Endothelial cell (in vitro differentiated cells): Measurements from ENCODE around the gene GPR119. TPM values are rescaled to one million over a fixed set of nuclear protein-coding genes. Genes with fewer than 3 reads are reported as not detected.

ENCODE experiments used
- DNase-seq: peaks from one replicate; pipeline ENCODE4 v3.0.0; 2021; ENCODE audit warnings: low spot score
- H3K27ac Mint-ChIP-seq: one replicate; pipeline ENCODE4 v1.8.0; 2021; ENCODE audit warnings: mixed read lengths, inconsistent platforms; ENCODE audit not compliant: unreplicated experiment
- H3K27me3 Mint-ChIP-seq: one replicate; pipeline ENCODE4 v1.8.0; 2021; ENCODE audit warnings: mild to moderate bottlenecking, moderate library complexity, mixed read lengths, inconsistent platforms; ENCODE audit not compliant: unreplicated experiment
- H3K36me3 Mint-ChIP-seq: one replicate; pipeline ENCODE4 v1.8.0; 2021; ENCODE audit warnings: mild to moderate bottlenecking, low read depth, mixed read lengths, inconsistent platforms; ENCODE audit not compliant: unreplicated experiment
- H3K4me1 Mint-ChIP-seq: one replicate; pipeline ENCODE4 v1.8.0; 2021; ENCODE audit warnings: mild to moderate bottlenecking, mixed read lengths, inconsistent platforms; ENCODE audit not compliant: unreplicated experiment
- H3K4me3 Mint-ChIP-seq: one replicate; pipeline ENCODE4 v1.8.0; 2021; ENCODE audit warnings: mild to moderate bottlenecking, mixed read lengths, inconsistent platforms; ENCODE audit not compliant: unreplicated experiment
- H3K9me3 Mint-ChIP-seq: one replicate; pipeline ENCODE4 v1.8.0; 2021; ENCODE audit warnings: mixed read lengths, inconsistent platforms; ENCODE audit not compliant: unreplicated experiment
- total RNA-seq: library from RNA; stranded (reverse); fragmentation: NEBNext Ultra II Directional; extraction: Animal tissue kit (Norgen Biotek cat#: 25700); gene quantifications from one replicate; pipeline ENCODE4 v1.2.1, GENCODE V29; 2021; ENCODE audit not compliant: unreplicated experiment
- TF ChIP-seq, protein P1 (sequence below): fragments of 200-600 bp; sonication (generic); IDR thresholded peaks from one replicate; pipeline ENCODE4 v1.5.0; 2021; ENCODE audit warnings: antibody characterized with exemption; ENCODE audit not compliant: unreplicated experiment

The GPR119 gene
- total RNA-seq, 1 donor from 2014 or later, result not detected

DNA sequence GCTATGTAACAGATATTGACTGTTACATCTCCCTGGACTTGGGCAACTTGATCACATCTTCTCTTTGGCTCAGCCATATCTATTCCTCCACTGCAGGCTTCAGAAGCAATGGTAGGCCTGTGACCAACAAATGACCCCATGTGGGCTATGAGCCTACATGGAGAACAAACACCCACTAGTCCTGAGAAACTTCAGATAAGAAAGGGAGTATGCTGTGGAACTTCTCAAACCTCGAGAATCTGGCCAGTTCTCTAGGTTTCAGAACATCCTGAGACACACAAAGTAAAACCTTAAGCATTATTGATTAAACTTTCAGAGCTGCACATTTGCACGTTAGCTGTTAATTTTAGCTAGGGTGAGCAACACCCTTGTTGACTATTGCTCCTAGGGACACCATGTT lies 32.6 kb upstream of the GPR119 start:
- Mint-ChIP-seq H3K4me1 (no peaks in the 10 kb centered on the region), H3K27me3 (no peaks in the 10 kb centered on the region), H3K4me3 (no peak overlapping the region), H3K9me3 (no peaks in the 10 kb centered on the region), H3K36me3 (no peaks in the 10 kb centered on the region), H3K27ac (no peak overlapping the region)
- TF ChIP-seq, protein P1, sequence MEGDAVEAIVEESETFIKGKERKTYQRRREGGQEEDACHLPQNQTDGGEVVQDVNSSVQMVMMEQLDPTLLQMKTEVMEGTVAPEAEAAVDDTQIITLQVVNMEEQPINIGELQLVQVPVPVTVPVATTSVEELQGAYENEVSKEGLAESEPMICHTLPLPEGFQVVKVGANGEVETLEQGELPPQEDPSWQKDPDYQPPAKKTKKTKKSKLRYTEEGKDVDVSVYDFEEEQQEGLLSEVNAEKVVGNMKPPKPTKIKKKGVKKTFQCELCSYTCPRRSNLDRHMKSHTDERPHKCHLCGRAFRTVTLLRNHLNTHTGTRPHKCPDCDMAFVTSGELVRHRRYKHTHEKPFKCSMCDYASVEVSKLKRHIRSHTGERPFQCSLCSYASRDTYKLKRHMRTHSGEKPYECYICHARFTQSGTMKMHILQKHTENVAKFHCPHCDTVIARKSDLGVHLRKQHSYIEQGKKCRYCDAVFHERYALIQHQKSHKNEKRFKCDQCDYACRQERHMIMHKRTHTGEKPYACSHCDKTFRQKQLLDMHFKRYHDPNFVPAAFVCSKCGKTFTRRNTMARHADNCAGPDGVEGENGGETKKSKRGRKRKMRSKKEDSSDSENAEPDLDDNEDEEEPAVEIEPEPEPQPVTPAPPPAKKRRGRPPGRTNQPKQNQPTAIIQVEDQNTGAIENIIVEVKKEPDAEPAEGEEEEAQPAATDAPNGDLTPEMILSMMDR, result no peak
- no peak for DNase-seq

DNA sequence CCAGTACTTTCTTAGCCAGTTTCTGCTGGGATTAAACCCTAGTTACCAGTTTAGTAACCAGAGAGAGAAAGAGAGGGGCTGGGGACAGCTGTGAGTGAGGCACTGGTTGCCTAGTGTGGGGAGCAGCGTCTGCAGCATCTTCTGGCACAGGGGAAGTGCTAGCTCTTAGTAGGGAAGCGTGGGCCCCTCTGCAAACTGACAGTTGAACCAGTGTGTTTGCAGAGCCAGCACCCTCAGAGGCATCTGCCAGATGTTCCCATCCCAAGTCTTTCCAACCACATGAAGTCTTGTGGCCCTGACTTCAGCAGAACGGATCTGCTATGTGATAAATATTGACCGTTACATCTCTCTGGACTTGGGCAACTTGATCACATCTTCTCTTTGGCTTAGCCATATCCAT lies 31.3 kb upstream of the GPR119 start:
- Mint-ChIP-seq H3K36me3 (no peaks in the 10 kb centered on the region), H3K27ac (no peak overlapping the region), H3K4me1 (no peaks in the 10 kb centered on the region), H3K27me3 (no peaks in the 10 kb centered on the region), H3K4me3 (no peak overlapping the region), H3K9me3 (no peaks in the 10 kb centered on the region)
- DNase-seq, result no peak
- TF ChIP-seq, protein P1, result no peak

DNA sequence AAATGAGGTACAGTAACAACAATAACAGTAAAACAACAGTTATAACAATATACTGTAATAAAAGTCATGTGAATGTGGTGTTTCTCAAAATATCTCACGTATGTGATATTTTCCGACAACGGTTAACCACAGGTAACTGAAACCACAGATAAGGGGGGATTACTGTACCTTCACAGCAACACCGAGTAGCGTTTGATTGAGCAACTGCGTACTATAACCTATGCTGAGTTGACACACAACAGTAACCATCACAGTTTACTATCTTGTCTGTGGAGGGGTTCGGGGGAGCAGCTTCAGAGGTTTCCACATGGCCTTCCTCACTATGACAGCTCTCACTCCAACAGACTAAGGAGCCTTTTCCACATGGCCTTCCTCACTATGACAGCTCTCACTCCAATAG lies 29.7 kb upstream of the GPR119 start:
- Mint-ChIP-seq H3K4me3 (no peak overlapping the region), H3K4me1 (no peaks in the 10 kb centered on the region), H3K36me3 (no peaks in the 10 kb centered on the region), H3K9me3 (no peaks in the 10 kb centered on the region), H3K27ac (no peak overlapping the region), H3K27me3 (no peaks in the 10 kb centered on the region)
- TF ChIP-seq, protein P1, result no peak
- no peak for DNase-seq

DNA sequence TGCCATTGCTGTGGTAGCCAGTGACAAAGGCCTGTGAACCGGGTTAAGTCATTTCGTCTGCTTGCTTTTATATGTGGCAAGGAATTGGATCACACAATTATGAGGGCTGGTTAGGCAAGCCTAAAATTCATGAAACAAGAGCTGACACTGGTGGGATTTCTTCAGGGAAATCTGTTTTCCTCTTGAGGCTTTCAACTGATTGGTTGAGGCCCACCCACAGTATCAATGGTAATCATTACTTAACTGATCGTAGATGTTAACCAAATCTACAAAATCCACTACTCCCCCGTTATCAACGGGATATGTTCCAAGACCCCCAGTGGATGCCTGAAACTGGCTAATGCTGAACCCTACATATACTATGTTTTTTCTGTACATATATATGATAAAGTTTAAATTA lies 29.3 kb upstream of the GPR119 start:
- Mint-ChIP-seq H3K9me3 (no peaks in the 10 kb centered on the region), H3K4me3 (no peak overlapping the region), H3K4me1 (no peaks in the 10 kb centered on the region), H3K27me3 (no peaks in the 10 kb centered on the region), H3K36me3 (no peaks in the 10 kb centered on the region), H3K27ac (no peak overlapping the region)
- TF ChIP-seq, protein P1, result no peak
- DNase-seq, result no peak

DNA sequence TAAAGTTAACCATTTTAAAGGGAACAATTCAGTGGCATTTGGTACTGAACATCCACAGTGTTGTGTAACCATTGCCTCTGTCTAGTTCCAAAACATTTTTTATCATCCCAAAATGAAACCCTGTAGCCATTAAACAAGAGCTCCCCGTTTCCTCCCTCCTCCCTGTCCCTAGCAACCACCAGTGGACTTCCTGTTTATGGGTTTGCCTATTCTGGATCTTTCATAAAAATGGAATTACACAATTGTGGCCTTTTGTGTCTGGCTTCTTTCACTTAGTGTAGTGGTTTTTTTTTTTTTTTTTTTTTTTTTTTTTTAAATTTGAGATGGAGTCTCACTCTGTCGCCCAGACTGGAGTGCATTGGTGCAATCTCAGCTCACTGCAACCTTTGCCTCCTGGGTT lies 27.9 kb upstream of the GPR119 start:
- TF ChIP-seq, protein P1, result no peak
- no peaks in the 10 kb centered on the region for H3K36me3 Mint-ChIP-seq

More for the DNA sequence above, 27.9 kb upstream of the GPR119 start:
- no peak for DNase-seq
- no peaks in the 10 kb centered on the region for H3K9me3 Mint-ChIP-seq
- no peak overlapping the region for H3K4me3 Mint-ChIP-seq
- H3K27me3 Mint-ChIP-seq, result no peaks in the 10 kb centered on the region
- H3K27ac Mint-ChIP-seq, result no peak overlapping the region
- no peaks in the 10 kb centered on the region for H3K4me1 Mint-ChIP-seq
